Measurements from ENCODE around the gene CTBS.

Gene CTBS, protein sequence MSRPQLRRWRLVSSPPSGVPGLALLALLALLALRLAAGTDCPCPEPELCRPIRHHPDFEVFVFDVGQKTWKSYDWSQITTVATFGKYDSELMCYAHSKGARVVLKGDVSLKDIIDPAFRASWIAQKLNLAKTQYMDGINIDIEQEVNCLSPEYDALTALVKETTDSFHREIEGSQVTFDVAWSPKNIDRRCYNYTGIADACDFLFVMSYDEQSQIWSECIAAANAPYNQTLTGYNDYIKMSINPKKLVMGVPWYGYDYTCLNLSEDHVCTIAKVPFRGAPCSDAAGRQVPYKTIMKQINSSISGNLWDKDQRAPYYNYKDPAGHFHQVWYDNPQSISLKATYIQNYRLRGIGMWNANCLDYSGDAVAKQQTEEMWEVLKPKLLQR

DNA sequence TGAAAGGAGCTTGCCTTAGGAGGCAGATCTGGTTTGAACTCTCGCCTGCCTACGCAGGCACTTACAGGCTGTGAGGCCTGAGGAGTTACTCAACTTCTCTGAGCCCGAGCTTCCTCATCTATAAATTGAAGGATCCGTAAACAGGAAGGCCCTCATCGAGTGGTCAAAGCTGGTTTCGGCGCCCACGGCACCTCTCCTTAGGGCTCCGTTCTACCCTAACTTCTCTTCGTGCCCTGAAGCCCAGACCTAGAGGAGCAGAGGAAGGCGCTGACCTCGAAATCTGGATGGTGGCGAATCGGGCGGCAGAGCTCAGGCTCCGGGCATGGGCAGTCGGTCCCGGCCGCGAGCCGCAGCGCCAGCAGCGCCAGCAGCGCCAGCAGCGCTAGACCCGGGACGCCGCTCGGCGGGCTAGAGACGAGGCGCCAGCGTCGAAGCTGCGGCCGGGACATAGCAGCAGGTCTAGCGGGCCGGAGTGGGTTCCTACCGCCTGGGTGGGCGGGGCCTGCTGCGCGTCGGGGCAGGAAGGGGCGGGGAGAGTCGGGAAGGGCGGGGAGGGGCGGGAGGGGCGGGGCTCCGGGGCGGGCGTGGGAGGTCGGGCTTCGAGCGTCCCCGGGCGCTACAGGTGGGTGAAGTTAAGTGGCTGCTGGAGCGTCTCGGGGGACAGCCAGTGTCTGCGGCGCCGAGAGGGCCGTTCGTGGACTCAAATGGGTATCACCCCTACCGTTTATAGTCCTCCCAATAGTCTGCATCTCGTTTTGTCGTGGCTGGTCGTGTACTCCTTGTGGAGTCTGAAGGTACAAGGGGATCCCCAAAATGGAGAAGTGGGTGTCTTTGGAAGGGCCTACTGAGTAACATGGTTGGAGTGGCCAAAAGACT, at the start of gene CTBS:
Gene CTBS, minus strand, starts transcription at position 474 of the 876 bp plus-strand sequence. Its CDS starts 25 bp downstream, at position 449.
- peak within 1 kb of the TSS; percentile 100 for H3K27ac ChIP-seq
- H3K27me3 ChIP-seq = no peaks in the 10 kb centered on the region

DNA sequence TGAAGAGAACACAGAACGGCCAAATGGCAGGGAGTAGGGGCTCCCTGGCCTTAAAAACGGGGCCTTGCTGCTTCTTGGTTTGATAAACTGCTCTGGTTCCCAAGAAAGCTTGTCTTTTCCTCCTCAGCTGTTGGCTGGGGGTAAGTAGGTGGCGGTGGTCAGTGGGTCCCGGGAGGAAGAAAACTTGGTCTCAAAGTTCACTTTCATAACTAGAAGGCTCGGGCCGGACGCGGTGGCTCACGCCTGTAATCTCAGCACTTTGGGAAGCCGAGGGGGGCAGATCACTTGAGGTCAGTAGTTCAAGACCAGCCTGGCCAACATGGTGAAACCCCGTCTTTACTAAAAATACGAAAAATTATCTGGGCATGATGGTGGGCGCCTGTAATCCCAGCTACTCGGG, 47.3 kb upstream of the CTBS start:
- Histone ChIP-seq H3K9me3 (no peaks in the 10 kb centered on the region), H3K4me1 (ENCODE audit: control insufficient read depth in 1 of 2, insufficient read depth in 1 of 2, low read depth in 1 of 2, low read length in 1 of 2) (peaks cover 0 to 10% of the 10 kb centered on the region in 2 experiments), H3K4me3 (ENCODE audit: low read depth in 1 of 2, low read length in 1 of 2) (no peak overlapping the region), H3K36me3 (no peaks in the 10 kb centered on the region), H3K27ac (no peak overlapping the region), H3K27me3 (peaks cover 6% of the 10 kb centered on the region)
- TF ChIP-seq, protein P1, sequence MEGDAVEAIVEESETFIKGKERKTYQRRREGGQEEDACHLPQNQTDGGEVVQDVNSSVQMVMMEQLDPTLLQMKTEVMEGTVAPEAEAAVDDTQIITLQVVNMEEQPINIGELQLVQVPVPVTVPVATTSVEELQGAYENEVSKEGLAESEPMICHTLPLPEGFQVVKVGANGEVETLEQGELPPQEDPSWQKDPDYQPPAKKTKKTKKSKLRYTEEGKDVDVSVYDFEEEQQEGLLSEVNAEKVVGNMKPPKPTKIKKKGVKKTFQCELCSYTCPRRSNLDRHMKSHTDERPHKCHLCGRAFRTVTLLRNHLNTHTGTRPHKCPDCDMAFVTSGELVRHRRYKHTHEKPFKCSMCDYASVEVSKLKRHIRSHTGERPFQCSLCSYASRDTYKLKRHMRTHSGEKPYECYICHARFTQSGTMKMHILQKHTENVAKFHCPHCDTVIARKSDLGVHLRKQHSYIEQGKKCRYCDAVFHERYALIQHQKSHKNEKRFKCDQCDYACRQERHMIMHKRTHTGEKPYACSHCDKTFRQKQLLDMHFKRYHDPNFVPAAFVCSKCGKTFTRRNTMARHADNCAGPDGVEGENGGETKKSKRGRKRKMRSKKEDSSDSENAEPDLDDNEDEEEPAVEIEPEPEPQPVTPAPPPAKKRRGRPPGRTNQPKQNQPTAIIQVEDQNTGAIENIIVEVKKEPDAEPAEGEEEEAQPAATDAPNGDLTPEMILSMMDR (IDR thresholded peaks at IDR 0.05) = no peak

More for the DNA sequence above, at the start of gene CTBS:
- Histone ChIP-seq H3K9me3 (no peaks in the 10 kb centered on the region), H3K4me3 (ENCODE audit: low read depth in 1 of 2, low read length in 1 of 2) (peak within 1 kb of the TSS; percentile 83 to 85), H3K36me3 (peaks cover 33% of the 10 kb centered on the region), H3K4me1 (ENCODE audit: control insufficient read depth in 1 of 2, insufficient read depth in 1 of 2, low read depth in 1 of 2, low read length in 1 of 2) (peaks cover 34 to 42% of the 10 kb centered on the region in 2 experiments)
- TF ChIP-seq, protein P1 (IDR thresholded peaks at IDR 0.05) = peak; percentile 37

DNA sequence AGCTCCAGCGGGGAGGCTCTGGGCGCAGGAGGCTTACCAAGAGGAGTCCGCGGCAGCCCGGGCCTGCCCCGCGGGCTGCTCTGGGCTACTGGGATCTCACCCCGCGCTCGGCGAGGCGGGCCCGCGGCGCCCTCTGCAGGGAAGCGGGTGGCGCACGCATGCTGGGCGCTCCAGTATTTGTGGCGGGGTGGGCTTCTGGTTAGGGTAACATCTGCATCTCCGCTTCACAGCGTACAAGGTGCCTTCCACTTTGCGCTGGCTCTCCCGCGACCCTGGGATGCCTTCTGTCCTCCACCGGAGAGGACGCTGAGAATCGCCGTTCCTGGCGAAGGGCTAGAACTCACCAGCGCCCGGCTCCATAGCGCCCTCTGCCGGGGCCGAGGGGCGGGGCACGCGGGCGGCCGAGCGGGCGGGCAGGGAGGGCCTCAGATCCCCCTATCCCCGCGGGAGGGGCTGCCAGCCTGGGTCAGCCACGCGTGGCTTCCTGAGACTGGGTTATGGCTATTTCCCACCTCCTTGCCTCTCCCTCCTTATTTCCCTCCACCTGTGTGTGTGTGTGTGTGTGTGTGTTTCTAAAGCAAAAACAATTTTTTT, 46.6 kb upstream of the CTBS start:
- H3K4me1 ChIP-seq (ENCODE audit: control insufficient read depth in 1 of 2, insufficient read depth in 1 of 2, low read depth in 1 of 2, low read length in 1 of 2) = peaks cover 0 to 10% of the 10 kb centered on the region in 2 experiments
- no peaks in the 10 kb centered on the region for H3K36me3 ChIP-seq
- H3K4me3 ChIP-seq (ENCODE audit: low read depth in 1 of 2, low read length in 1 of 2) = peak overlapping the region; percentile 56 to 72
- TF ChIP-seq, protein P1 (IDR thresholded peaks at IDR 0.05) = peak; percentile 98
- no peak overlapping the region for H3K27ac ChIP-seq
- peaks cover 6% of the 10 kb centered on the region for H3K27me3 ChIP-seq
- no peaks in the 10 kb centered on the region for H3K9me3 ChIP-seq

DNA sequence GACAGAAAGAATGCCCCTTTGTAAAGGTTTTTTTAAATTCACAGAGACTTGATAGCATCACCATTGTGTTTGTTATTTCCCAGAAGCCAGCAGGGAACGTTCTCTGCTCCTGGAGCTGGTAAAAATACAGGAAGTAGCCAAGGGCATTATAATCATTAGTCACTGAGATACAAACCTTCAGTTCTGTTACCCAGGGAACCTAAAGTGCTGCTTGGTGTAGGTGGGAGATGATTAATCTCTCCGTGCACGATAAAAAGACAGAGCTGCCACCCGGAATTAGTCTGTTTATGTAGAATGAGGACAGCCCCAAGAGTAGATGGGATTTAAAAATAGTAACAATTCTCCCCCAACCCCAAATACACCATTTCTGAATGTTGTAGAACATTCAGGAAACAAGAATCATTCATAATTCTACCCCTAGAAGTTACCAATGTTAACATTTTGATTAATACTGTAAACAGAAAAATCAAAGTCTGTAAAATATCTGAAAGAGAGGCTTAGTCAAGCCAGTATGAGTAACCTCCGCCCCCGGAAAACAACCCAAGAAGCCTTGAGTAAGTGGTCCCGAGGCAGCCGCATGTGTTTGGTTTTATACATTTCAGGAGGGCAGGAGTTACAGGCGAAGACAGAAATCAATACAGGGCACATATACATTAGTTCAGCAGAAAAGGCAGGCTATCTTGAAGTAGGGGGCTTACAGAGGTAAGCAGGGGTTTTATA, 45.3 kb upstream of the CTBS start:
- H3K36me3 ChIP-seq = no peaks in the 10 kb centered on the region
- no peak overlapping the region for H3K27ac ChIP-seq
- no peaks in the 10 kb centered on the region for H3K9me3 ChIP-seq
- H3K27me3 ChIP-seq = peaks cover 6% of the 10 kb centered on the region
- H3K4me3 ChIP-seq (ENCODE audit: low read depth in 1 of 2, low read length in 1 of 2) = no peak overlapping the region
- peaks cover 0 to 10% of the 10 kb centered on the region in 2 experiments for H3K4me1 ChIP-seq (ENCODE audit: control insufficient read depth in 1 of 2, insufficient read depth in 1 of 2, low read depth in 1 of 2, low read length in 1 of 2)
- TF ChIP-seq, protein P1 (IDR thresholded peaks at IDR 0.05) = no peak

DNA sequence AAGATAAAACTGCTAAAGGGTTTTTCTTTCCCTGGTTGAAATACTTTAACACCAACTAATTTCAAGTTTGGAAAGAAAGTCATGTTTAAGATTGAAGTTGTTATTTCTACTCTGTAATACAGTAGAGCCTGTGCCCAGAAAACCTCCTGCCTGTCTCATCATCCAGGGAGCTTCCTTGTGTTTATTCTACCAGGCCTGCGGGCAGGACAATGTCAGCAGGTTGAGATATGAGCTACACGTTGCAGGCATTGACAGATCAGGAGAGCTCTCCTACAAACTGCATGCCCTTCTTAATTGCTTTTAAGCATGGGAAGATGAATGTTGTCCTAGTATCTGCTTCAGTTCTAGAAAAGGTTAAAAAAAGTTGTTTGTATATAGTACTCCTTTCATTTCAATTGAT, 43.1 kb upstream of the CTBS start:
- TF ChIP-seq, protein P1 (IDR thresholded peaks at IDR 0.05) = no peak
- Histone ChIP-seq H3K4me1 (ENCODE audit: control insufficient read depth in 1 of 2, insufficient read depth in 1 of 2, low read depth in 1 of 2, low read length in 1 of 2) (peaks cover 0 to 10% of the 10 kb centered on the region in 2 experiments), H3K36me3 (no peaks in the 10 kb centered on the region), H3K27ac (no peak overlapping the region), H3K27me3 (peaks cover 6% of the 10 kb centered on the region), H3K9me3 (no peaks in the 10 kb centered on the region), H3K4me3 (ENCODE audit: low read depth in 1 of 2, low read length in 1 of 2) (no peak overlapping the region)
